GM12873 (cell line): Measurements from ENCODE around the gene SOS2.

Experiments
- CTCF ChIP-seq: IDR thresholded peaks from 2 replicates; pipeline ENCODE4 v1.5.1; 2012; ENCODE audit warnings: low read depth, mild to moderate bottlenecking, moderate library complexity, low read length, control low read depth; ENCODE audit not compliant: insufficient read depth; ENCODE audit errors: missing control alignments

SOS2 gene

GRCh38 chr14:50092006-50092555 lies 139.3 kb downstream of the SOS2 start:
- TF ChIP-seq CTCF: no peak

- no peak for TF ChIP-seq CTCF
These were observed 140.0 kb downstream of the SOS2 start for GRCh38 chr14:50091240-50091913.

- no peak for TF ChIP-seq CTCF
These were observed 142.2 kb downstream of the SOS2 start for GRCh38 chr14:50089208-50089607.

GRCh38 chr14:50088731-50089130 lies 142.6 kb downstream of the SOS2 start:
- no peak for TF ChIP-seq CTCF

GRCh38 chr14:50088117-50088515 lies 143.3 kb downstream of the SOS2 start:
- no peak for TF ChIP-seq CTCF

- TF ChIP-seq CTCF: no peak
These were observed 143.8 kb downstream of the SOS2 start for GRCh38 chr14:50087341-50088116.

- TF ChIP-seq CTCF: no peak
These were observed 145.1 kb downstream of the SOS2 start for GRCh38 chr14:50086321-50086711.
